ENCODE data around the gene VLDLR. TPM values are rescaled to one million over a fixed set of nuclear protein-coding genes. Genes with fewer than 3 reads are reported as not detected.

VLDLR gene
- total RNA-seq, 1 donor from 2014 or later: 28.8 TPM

DNA sequence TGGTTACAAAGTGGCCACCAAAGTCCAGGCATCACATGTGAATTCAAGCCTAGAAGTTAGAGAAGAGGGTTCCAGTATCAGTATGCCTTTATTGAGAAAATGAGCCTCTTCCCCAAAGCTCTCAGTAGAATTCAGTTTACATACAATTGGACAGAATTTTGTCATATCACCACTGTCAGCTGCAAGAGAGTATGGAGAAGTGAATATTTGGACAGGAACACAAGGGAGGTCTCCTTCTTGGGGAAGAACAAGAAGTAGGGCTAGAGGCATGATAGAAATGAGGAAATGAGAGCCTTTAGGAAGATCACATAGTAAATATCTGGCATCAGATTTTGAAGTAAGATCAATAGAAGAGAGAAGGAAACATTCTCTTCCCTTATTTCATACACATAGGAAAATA is 27.8 kb upstream of the VLDLR start:
- no peak overlapping the region for H3K4me3 Mint-ChIP-seq (ENCODE audit: unreplicated experiment)
- H3K27me3 Mint-ChIP-seq (ENCODE audit: unreplicated experiment): peaks cover 4% of the 10 kb centered on the region
- TF ChIP-seq, protein P1, sequence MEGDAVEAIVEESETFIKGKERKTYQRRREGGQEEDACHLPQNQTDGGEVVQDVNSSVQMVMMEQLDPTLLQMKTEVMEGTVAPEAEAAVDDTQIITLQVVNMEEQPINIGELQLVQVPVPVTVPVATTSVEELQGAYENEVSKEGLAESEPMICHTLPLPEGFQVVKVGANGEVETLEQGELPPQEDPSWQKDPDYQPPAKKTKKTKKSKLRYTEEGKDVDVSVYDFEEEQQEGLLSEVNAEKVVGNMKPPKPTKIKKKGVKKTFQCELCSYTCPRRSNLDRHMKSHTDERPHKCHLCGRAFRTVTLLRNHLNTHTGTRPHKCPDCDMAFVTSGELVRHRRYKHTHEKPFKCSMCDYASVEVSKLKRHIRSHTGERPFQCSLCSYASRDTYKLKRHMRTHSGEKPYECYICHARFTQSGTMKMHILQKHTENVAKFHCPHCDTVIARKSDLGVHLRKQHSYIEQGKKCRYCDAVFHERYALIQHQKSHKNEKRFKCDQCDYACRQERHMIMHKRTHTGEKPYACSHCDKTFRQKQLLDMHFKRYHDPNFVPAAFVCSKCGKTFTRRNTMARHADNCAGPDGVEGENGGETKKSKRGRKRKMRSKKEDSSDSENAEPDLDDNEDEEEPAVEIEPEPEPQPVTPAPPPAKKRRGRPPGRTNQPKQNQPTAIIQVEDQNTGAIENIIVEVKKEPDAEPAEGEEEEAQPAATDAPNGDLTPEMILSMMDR (IDR thresholded peaks at IDR 0.05; ENCODE audit: partially characterized antibody, unreplicated experiment): no peak

DNA sequence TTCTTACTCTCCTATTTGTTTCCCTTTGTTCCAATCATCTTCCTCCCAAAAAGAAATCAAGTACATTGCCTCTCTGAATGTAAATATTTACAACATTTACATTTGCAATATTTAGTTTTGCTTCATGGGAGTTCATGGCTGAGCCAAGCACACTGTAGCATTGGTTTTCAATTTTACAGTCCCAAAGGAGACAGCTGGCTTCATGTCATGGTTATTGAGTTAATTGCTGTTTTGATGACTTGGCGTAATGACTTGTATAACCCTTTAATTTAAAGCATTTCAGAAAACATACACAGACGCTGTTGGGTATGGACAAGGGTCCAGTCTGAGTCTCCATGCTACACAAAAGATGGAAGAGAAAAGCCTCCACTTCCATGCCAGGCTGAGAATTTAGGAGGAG is 25.6 kb upstream of the VLDLR start:
- peaks cover 2% of the 10 kb centered on the region for H3K9me3 Mint-ChIP-seq (ENCODE audit: unreplicated experiment)
- peaks cover 5% of the 10 kb centered on the region for H3K4me1 Mint-ChIP-seq (ENCODE audit: low read depth, unreplicated experiment)
- H3K4me3 Mint-ChIP-seq (ENCODE audit: unreplicated experiment): no peak overlapping the region
- no peak for DNase-seq
- peaks cover 12% of the 10 kb centered on the region for H3K36me3 Mint-ChIP-seq (ENCODE audit: unreplicated experiment)
- H3K27me3 Mint-ChIP-seq (ENCODE audit: unreplicated experiment): peaks cover 5% of the 10 kb centered on the region
- TF ChIP-seq, protein P1 (IDR thresholded peaks at IDR 0.05; ENCODE audit: partially characterized antibody, unreplicated experiment): no peak
- H3K27ac Mint-ChIP-seq (ENCODE audit: unreplicated experiment): no peak overlapping the region

More for the DNA sequence above, 27.8 kb upstream of the VLDLR start:
- Mint-ChIP-seq H3K9me3 (ENCODE audit: unreplicated experiment) (peaks cover 2% of the 10 kb centered on the region), H3K27ac (ENCODE audit: unreplicated experiment) (no peak overlapping the region), H3K4me1 (ENCODE audit: low read depth, unreplicated experiment) (peaks cover 5% of the 10 kb centered on the region), H3K36me3 (ENCODE audit: unreplicated experiment) (peaks cover 12% of the 10 kb centered on the region)
- DNase-seq: no peak

DNA sequence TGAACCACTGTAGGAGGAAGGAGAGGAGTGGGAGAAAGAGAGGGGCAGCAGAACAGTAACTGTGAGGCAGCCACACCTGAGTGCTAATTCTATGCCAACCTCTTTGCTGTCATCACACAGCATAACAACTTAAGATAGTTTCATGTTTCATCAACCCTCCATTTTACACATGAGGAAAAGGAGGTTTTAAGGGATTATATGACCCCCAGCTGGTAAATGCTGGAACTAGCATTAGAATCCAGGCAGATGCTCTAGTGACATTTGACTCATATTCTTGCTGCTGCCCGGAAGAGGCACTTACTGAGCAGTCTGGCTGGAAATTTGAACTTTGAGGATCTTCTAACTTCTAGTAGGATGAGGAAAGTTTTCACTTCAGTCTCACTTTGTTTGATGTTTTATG is 24.1 kb upstream of the VLDLR start:
- H3K4me3 Mint-ChIP-seq (ENCODE audit: unreplicated experiment): no peak overlapping the region
- H3K9me3 Mint-ChIP-seq (ENCODE audit: unreplicated experiment): peaks cover 2% of the 10 kb centered on the region
- TF ChIP-seq, protein P1 (IDR thresholded peaks at IDR 0.05; ENCODE audit: partially characterized antibody, unreplicated experiment): no peak
- H3K4me1 Mint-ChIP-seq (ENCODE audit: low read depth, unreplicated experiment): peaks cover 7% of the 10 kb centered on the region
- no peak for DNase-seq
- H3K27ac Mint-ChIP-seq (ENCODE audit: unreplicated experiment): no peak overlapping the region
- H3K36me3 Mint-ChIP-seq (ENCODE audit: unreplicated experiment): peaks cover 7% of the 10 kb centered on the region
- H3K27me3 Mint-ChIP-seq (ENCODE audit: unreplicated experiment): peaks cover 5% of the 10 kb centered on the region

DNA sequence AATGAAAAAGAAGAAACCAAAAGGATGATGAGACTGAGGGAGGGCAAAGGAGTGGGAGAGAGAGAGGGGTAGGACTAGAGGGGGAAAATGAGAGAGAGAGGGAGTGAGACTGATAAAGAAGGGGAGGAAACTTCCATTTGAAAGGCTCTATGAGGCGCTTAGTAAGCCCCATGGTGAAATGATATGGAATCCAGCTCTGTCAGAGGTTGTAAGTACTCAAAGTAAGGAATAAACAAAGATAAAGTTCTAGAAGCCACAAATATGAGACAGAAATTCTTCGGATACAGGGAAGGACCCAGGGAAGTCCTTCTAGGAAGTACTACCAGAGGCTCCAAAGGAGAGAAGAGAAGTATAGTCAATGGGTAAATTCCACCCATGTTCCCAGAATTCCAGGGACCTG is 21.7 kb upstream of the VLDLR start:
- Mint-ChIP-seq H3K27ac (ENCODE audit: unreplicated experiment) (no peak overlapping the region), H3K36me3 (ENCODE audit: unreplicated experiment) (no peaks in the 10 kb centered on the region), H3K27me3 (ENCODE audit: unreplicated experiment) (peaks cover 1% of the 10 kb centered on the region), H3K9me3 (ENCODE audit: unreplicated experiment) (no peaks in the 10 kb centered on the region), H3K4me3 (ENCODE audit: unreplicated experiment) (no peak overlapping the region), H3K4me1 (ENCODE audit: low read depth, unreplicated experiment) (peaks cover 7% of the 10 kb centered on the region)
- TF ChIP-seq, protein P1 (IDR thresholded peaks at IDR 0.05; ENCODE audit: partially characterized antibody, unreplicated experiment): no peak
- no peak for DNase-seq

DNA sequence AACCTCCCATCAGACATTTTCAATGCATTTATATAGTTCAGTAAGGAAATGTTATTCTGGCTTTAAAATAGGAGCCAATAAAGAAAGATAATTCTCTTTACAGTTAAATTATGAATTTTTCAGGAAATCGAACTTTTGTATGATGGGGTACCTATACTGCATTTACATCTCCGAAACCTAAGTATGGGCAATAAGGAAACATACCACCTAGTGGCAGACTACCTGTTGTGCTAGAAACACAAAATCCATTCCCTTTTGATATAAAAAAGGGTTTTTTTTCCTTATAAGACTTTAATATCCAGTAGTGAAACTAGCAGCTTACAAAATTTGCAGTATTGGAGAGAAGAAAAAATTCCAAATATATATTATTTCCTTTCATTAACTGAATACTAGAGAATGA is 21.3 kb upstream of the VLDLR start:
- Mint-ChIP-seq H3K4me1 (ENCODE audit: low read depth, unreplicated experiment) (peaks cover 7% of the 10 kb centered on the region), H3K9me3 (ENCODE audit: unreplicated experiment) (no peaks in the 10 kb centered on the region)

More for the DNA sequence above, 21.3 kb upstream of the VLDLR start:
- peaks cover 1% of the 10 kb centered on the region for H3K27me3 Mint-ChIP-seq (ENCODE audit: unreplicated experiment)
- H3K4me3 Mint-ChIP-seq (ENCODE audit: unreplicated experiment): no peak overlapping the region
- no peak for DNase-seq
- TF ChIP-seq, protein P1 (IDR thresholded peaks at IDR 0.05; ENCODE audit: partially characterized antibody, unreplicated experiment): no peak
- no peaks in the 10 kb centered on the region for H3K36me3 Mint-ChIP-seq (ENCODE audit: unreplicated experiment)
- H3K27ac Mint-ChIP-seq (ENCODE audit: unreplicated experiment): no peak overlapping the region
